Urothelium cell line (cell line): ENCODE measurements around the gene SLC25A15.
"Not testable (repeated sequence)": the region's sequence is repeated elsewhere in the genome, so short reads cannot be mapped to it uniquely, and the experiment has no call there.

ENCODE experiments used
- DNase-seq: peaks from one replicate; pipeline ENCODE4 v3.0.0; 2011; ENCODE audit warnings: low spot score, mixed read lengths
- FAIRE-seq: peaks from 2 replicates; lab custom pipeline; 2011; peaks lifted over from hg19 to GRCh38; lab: Jason Lieb, UNC

SLC25A15 gene

GRCh38 chr13:40780822-40781401, 8.5 kb upstream of the SLC25A15 start:
- DNase-seq (peak; percentile 13), FAIRE-seq (no peak)

- DNase-seq (no peak), FAIRE-seq (no peak)
Observed at GRCh38 chr13:40781717-40782116, 7.7 kb upstream of the SLC25A15 start.

- DNase-seq, FAIRE-seq: not testable (repeated sequence)
Observed at GRCh38 chr13:40782971-40783370, 6.4 kb upstream of the SLC25A15 start.

- DNase-seq (no peak), FAIRE-seq (no peak)
Observed at GRCh38 chr13:40784540-40784939, 4.9 kb upstream of the SLC25A15 start.

GRCh38 chr13:40786568-40786996, 2.8 kb upstream of the SLC25A15 start:
- no peak for FAIRE-seq
- DNase-seq, result no peak

- no peak for DNase-seq
- no peak for FAIRE-seq
Observed at GRCh38 chr13:40787062-40787461, 2.3 kb upstream of the SLC25A15 start.

DNA sequence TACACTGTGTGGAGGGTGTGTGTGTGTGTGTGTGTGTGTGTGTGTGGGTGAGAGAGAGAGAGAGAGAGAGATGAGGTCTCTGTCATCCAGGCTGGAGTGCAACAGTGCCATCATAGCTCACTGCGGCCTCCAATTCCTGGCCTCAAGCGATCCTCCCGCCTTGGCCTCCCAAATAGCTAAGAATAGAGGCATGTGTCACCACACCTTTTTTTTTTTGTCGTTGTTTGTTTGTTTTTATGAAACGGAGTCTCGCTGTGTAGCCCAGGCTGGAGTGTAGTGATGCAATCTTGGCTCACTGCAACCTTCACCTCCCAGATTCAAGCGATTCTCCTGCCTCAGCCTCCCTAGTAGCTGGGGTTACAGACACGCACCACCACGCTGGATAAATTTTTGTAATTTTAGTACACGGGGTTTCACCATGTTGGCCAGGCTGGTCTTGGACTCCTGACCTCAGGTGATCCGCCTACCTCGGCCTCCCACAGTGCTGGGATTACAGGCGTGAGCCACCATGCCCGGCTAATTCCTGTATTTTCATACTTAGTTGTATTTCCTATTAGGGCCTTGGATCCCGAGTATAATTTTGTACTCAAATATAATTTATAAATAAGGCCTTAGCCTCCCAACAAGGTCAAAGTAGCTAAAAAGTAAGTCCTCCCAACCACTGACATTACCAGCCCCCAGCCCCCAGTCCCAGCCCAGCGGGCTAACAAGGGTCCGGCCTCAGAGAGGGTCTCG, 704 bp upstream of the SLC25A15 start:
- DNase-seq, FAIRE-seq: not testable (repeated sequence)

DNA sequence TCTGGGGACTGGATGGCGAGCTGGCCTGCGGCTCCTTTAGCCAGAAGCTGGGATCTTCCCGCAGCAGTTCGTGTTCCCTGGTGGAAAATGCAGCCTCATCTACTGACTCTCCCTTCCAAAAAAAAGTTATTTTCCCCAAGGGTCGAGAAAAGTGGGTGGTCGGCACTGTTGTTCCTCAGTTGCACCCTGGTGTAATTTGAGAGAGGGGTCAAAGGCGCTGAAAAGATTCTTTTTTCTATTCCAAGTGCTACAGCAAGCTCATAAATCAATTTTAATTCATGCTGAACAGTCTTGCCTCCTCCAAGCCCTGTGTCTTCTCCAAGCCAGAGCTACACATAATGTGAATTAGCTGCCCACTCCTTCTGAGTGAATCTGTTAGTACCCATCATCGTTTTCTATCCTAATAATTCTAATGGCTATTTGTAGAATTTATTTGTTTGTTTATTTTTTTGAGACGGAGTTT, 774 bp downstream of the SLC25A15 start:
- FAIRE-seq, result no peak

DNA sequence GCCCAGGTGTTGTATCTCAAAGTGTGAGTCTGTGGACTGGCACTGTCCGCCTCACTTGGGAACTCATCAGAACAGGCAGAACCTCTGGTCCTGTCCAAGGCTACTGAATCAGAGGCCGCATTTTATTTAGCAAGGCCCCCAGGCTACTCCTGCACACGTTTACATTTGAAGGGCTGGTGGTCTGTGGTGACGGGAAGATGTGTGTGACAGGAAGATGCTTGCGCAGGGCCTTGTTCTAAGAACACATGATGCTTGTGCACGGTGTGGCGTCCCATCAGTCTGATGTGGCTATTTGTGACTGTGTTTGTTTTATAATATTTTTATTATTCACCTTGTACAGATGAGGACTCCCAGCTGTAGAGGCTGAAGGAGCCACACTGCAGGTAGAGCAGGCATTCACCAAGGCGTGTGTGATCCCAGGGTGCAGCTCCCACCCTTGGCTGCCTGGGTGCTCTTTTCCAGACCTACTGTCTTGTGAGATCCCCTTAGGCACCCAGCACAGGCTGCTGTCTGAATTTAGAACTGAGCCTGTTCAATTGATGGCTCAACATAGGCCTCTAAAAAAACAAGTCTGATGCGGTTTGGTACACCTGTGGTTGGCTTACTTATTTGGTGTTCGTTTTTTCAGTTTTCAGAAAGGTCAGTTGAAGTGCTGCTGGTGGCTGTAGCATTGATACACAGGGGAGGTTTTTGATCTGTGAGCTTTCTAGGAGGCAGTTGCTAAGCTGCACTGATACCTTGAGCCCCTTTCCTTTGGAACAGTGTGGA, 3.1 kb downstream of the SLC25A15 start:
- FAIRE-seq (no peak), DNase-seq (no peak)

More for the DNA sequence above, 774 bp downstream of the SLC25A15 start:
- no peak for DNase-seq

- DNase-seq (no peak), FAIRE-seq (no peak)
Observed at GRCh38 chr13:40793339-40793738, 3.9 kb downstream of the SLC25A15 start.

- DNase-seq, result no peak
Observed at GRCh38 chr13:40794414-40795368, 5.3 kb downstream of the SLC25A15 start.

GRCh38 chr13:40796649-40797048, 7.2 kb downstream of the SLC25A15 start:
- DNase-seq, result no peak
- FAIRE-seq, result no peak

More at GRCh38 chr13:40794414-40795368, 5.3 kb downstream of the SLC25A15 start:
- no peak for FAIRE-seq

DNA sequence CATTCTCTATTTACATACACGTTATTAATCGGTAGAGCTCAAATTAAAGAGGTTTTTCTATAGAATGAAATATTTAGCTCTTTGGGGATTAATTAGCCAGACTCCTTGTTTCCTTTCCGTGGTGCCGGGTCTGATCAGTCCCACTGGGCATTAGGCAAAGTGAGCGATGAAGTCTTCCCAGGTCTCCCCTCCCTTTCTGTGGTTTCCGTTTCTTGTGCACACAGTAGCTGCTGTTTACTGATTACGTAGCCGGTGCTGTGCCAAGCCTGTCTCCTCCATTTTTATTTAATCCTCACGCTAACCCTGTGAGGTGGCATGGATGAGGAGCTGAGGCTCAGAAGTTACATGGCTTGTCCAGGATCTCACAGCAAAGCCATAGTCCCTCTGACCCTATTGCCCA, 9.0 kb downstream of the SLC25A15 start:
- no peak for FAIRE-seq

DNA sequence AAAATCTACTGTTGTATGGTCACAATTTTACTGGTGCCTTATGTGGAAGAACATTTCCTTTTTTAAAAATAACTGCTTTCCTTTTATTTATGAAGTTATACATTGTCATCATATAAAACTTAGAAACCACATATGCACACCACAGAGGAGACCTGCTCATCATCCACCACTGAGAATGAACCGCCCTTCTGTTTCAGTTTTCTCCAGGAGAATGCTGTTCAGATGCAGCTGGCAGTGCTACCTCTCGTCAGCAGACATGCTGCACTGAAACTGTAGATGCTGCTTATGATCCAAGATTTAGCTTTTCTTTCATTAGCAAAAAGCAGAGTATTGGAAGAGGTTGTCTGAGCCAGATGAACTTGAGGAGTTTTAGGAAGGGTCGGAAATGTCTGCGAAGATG, 10.1 kb downstream of the SLC25A15 start:
- DNase-seq (no peak), FAIRE-seq (no peak)

More for the DNA sequence above, 9.0 kb downstream of the SLC25A15 start:
- no peak for DNase-seq

DNA sequence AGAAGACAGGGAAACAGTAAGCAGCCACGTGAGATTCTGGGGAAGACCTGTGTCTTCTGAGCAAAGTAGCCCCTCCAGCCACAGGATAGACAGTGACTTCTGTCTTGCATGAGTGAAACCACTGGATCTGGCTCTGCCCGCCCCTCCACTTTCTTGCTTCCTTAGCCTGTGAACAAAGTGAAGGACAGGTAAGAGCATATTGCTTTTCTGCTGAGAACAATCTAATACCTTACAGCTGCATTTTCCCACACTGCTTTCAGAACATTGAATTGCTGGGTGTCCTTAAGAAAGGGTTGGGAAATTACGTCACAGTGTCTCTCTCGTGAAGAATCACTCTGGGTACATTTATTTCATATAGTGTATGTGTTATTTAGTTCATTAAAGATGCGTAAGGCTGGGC, 11.1 kb downstream of the SLC25A15 start:
- DNase-seq, result no peak
- no peak for FAIRE-seq

DNA sequence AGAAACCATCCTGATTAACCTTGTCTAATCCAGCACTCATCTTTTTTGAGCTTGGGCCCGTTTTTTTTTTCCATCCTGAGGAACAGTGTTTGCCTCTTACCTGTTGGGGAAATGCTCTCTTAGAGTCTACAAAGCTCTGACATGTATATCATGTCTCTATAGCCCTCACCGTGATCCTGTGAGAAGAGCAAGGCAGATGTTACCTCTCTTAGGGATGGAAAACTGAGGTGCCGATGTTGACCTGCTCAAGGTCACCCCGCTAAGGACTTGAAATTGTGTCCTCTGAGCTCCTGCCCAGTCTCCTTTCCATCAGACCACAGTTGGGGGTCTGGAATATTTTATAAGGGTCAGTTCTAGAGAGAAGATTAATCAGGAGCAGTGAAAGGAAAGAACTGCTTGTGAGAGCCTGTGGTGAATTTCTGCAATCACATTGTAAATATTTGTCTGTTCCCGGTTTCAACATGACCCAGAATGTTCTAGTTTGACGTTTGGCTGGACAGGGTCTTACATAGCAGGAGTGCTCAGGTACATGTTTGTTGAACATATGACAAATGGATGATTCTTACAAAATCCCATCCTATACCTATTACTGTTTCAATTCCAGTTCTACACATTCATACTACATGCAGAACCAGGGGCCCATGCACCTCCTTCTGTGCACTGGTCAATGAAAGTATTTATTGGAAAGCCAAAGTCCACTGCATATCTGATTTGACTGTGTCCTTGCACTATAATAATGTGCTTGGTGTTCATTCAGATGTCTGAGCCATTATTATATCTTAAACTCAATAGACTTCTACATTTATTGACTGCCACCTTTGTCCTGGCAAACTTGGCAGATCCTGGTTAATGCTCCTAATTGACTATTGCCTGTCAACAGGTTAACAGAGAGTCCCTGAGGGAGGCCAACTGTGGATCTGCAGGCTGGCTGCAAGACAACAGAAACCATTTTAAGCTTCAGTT, 12.1 kb downstream of the SLC25A15 start:
- DNase-seq (no peak), FAIRE-seq (no peak)

GRCh38 chr13:40803316-40803715, 13.9 kb downstream of the SLC25A15 start:
- DNase-seq (no peak), FAIRE-seq (no peak)

- DNase-seq (no peak), FAIRE-seq (no peak)
Observed at GRCh38 chr13:40806241-40806640, 16.8 kb downstream of the SLC25A15 start.

- DNase-seq (no peak), FAIRE-seq (no peak)
Observed at GRCh38 chr13:40809471-40809870, 20.1 kb downstream of the SLC25A15 start.
